NCI-H1436 treated with DMSO at 0.1 percent for 48 hours (cell line): ENCODE measurements around the gene MAGI2.

Experiments
- DNase-seq: peaks from one replicate; lab custom pipeline; 2025; lab: John Stamatoyannopoulos, UW

Gene MAGI2

GRCh38 chr7:78912781-78913180, 540.7 kb downstream of the MAGI2 start:
- no peak for DNase-seq

GRCh38 chr7:78906735-78907134, 546.7 kb downstream of the MAGI2 start:
- DNase-seq: no peak

GRCh38 chr7:78905436-78905835, 548.0 kb downstream of the MAGI2 start:
- DNase-seq: no peak

GRCh38 chr7:78904983-78905382, 548.5 kb downstream of the MAGI2 start:
- DNase-seq: no peak

GRCh38 chr7:78901566-78901965, 551.9 kb downstream of the MAGI2 start:
- DNase-seq: no peak

GRCh38 chr7:78900806-78901205, 552.7 kb downstream of the MAGI2 start:
- no peak for DNase-seq

- no peak for DNase-seq
These were observed 558.1 kb downstream of the MAGI2 start for GRCh38 chr7:78895393-78895792.

- DNase-seq: no peak
These were observed 574.3 kb downstream of the MAGI2 start for GRCh38 chr7:78879206-78879605.

GRCh38 chr7:78873117-78873516, 580.4 kb downstream of the MAGI2 start:
- no peak for DNase-seq

- no peak for DNase-seq
These were observed 589.1 kb downstream of the MAGI2 start for GRCh38 chr7:78864339-78864738.

- DNase-seq: no peak
These were observed 590.2 kb downstream of the MAGI2 start for GRCh38 chr7:78863281-78863680.

- no peak for DNase-seq
These were observed 591.0 kb downstream of the MAGI2 start for GRCh38 chr7:78862411-78862900.

GRCh38 chr7:78852951-78853350, 600.5 kb downstream of the MAGI2 start:
- DNase-seq: no peak

- DNase-seq: no peak
These were observed 603.2 kb downstream of the MAGI2 start for GRCh38 chr7:78850093-78850740.

GRCh38 chr7:78845155-78845554, 608.3 kb downstream of the MAGI2 start:
- DNase-seq: no peak

GRCh38 chr7:78842068-78842467, 611.4 kb downstream of the MAGI2 start:
- DNase-seq: no peak

- no peak for DNase-seq
These were observed 617.6 kb downstream of the MAGI2 start for GRCh38 chr7:78835897-78836296.

- DNase-seq: no peak
These were observed 625.1 kb downstream of the MAGI2 start for GRCh38 chr7:78828317-78828716.

GRCh38 chr7:78803501-78804127, 649.9 kb downstream of the MAGI2 start:
- no peak for DNase-seq

- DNase-seq: no peak
These were observed 659.4 kb downstream of the MAGI2 start for GRCh38 chr7:78794101-78794500.

- DNase-seq: no peak
These were observed 660.8 kb downstream of the MAGI2 start for GRCh38 chr7:78792624-78793023.

GRCh38 chr7:78792006-78792405, 661.5 kb downstream of the MAGI2 start:
- DNase-seq: no peak

- no peak for DNase-seq
These were observed 665.0 kb downstream of the MAGI2 start for GRCh38 chr7:78788464-78788863.

GRCh38 chr7:78787854-78788253, 665.6 kb downstream of the MAGI2 start:
- DNase-seq: no peak
